Neural progenitor cell (in vitro differentiated cells): ENCODE data around the gene ALPK1. TPM values are rescaled to one million over a fixed set of nuclear protein-coding genes. Genes with fewer than 3 reads are reported as not detected.

Source experiments
- DNase-seq: peaks from one replicate; pipeline ENCODE4 v3.0.0-alpha.2; 2016; ENCODE audit warnings: low spot score
- H2AFZ ChIP-seq: fragments of 200-600 bp; sonication (generic); replicated peaks from 2 replicates; pipeline ENCODE4 v1.6.1; 2016; ENCODE audit warnings: antibody characterized with exemption
- H3F3A ChIP-seq: fragments of 200-600 bp; sonication (generic); 2 replicates; pipeline ENCODE4 v1.6.1; 2016; ENCODE audit warnings: antibody characterized with exemption, low read depth
- H3K27ac ChIP-seq: fragments of 200-600 bp; sonication (generic); 2 replicates; pipeline ENCODE4 v1.5.1; 2016; ENCODE audit warnings: mild to moderate bottlenecking
- H3K27me3 ChIP-seq: fragments of 200-600 bp; sonication (generic); 2 replicates; pipeline ENCODE4 v1.6.1; 2016; ENCODE audit warnings: mild to moderate bottlenecking, moderate library complexity
- H3K36me3 ChIP-seq: fragments of 200-600 bp; sonication (generic); 2 replicates; pipeline ENCODE4 v1.5.1; 2016
- H3K4me1 ChIP-seq: fragments of 200-600 bp; sonication (generic); 2 replicates; pipeline ENCODE4 v1.6.1; 2016; ENCODE audit warnings: mixed run types
- H3K4me2 ChIP-seq: fragments of 200-600 bp; sonication (generic); 2 replicates; pipeline ENCODE4 v1.6.1; 2016
- H3K4me3 ChIP-seq: fragments of 200-600 bp; sonication (generic); 2 replicates; pipeline ENCODE4 v1.5.1; 2016
- H3K79me2 ChIP-seq: fragments of 200-600 bp; sonication (generic); 2 replicates; pipeline ENCODE4 v1.6.1; 2016; ENCODE audit warnings: low read depth
- H3K9ac ChIP-seq: fragments of 200-600 bp; sonication (generic); 2 replicates; pipeline ENCODE4 v1.6.1; 2016
- H3K9me3 ChIP-seq: fragments of 200-600 bp; sonication (generic); 2 replicates; pipeline ENCODE4 v1.5.1; 2016; ENCODE audit warnings: low read depth
- H4K20me1 ChIP-seq: fragments of 200-600 bp; sonication (generic); 2 replicates; pipeline ENCODE4 v1.6.1; 2016; ENCODE audit warnings: low read depth
- H3K27ac Mint-ChIP-seq: 3 replicates; pipeline ENCODE4 v1.8.0; 2021; ENCODE audit warnings: mixed read lengths
- H3K27me3 Mint-ChIP-seq: 2 replicates; pipeline ENCODE4 v1.8.0; 2022; ENCODE audit warnings: low read depth, mild to moderate bottlenecking, inconsistent platforms, moderate library complexity, mixed read lengths; ENCODE audit not compliant: insufficient read depth
- H3K36me3 Mint-ChIP-seq: 3 replicates; pipeline ENCODE4 v1.8.0; 2021; ENCODE audit warnings: mixed read lengths
- H3K4me1 Mint-ChIP-seq: 3 replicates; pipeline ENCODE4 v1.8.0; 2021; ENCODE audit warnings: mixed read lengths
- H3K4me3 Mint-ChIP-seq: 3 replicates; pipeline ENCODE4 v1.8.0; 2021; ENCODE audit warnings: mild to moderate bottlenecking, moderate library complexity, mixed read lengths
- H3K9me3 Mint-ChIP-seq: 3 replicates; pipeline ENCODE4 v1.8.0; 2020; ENCODE audit warnings: mixed read lengths
- CTCF ChIP-seq: fragments of 200-600 bp; sonication (generic); IDR thresholded peaks from 2 replicates; pipeline ENCODE4 v1.5.1; 2017; ENCODE audit warnings: antibody characterized with exemption, mild to moderate bottlenecking
- EZH2 ChIP-seq: fragments of 200-600 bp; sonication (generic); IDR thresholded peaks from 2 replicates; pipeline ENCODE4 v1.6.1; 2017; ENCODE audit warnings: antibody characterized with exemption, mild to moderate bottlenecking, moderate library complexity
- EZH2phosphoT487 ChIP-seq: fragments of 200-600 bp; sonication (generic); IDR thresholded peaks from 2 replicates; pipeline ENCODE4 v1.6.1; 2017; ENCODE audit warnings: antibody characterized with exemption
- total RNA-seq: library from RNA; depleted of rRNA; stranded (reverse); fragments of >200 nt; gene quantifications from 2 replicates; pipeline ENCODE4 v1.2.3, GENCODE V29; 2015; ENCODE audit warnings: low replicate concordance

The ALPK1 gene
- total RNA-seq, 1 donor from 2014 or later, result 0.41 TPM

- Histone ChIP-seq H2AFZ (peak overlapping the region; percentile 35), H4K20me1 (no peaks in the 10 kb centered on the region), H3K4me3 (no peak overlapping the region), H3K79me2 (no peaks in the 10 kb centered on the region), H3K4me2 (peak overlapping the region; percentile 62), H3K9me3 (no peaks in the 10 kb centered on the region), H3K27me3 (peaks cover 22% of the 10 kb centered on the region), H3K4me1 (peaks cover 55% of the 10 kb centered on the region), H3K36me3 (no peaks in the 10 kb centered on the region), H3K27ac (no peak overlapping the region), H3F3A (peaks cover 63% of the 10 kb centered on the region), H3K9ac (no peak overlapping the region)
- Mint-ChIP-seq H3K27me3 (peaks cover 5% of the 10 kb centered on the region), H3K4me3 (peak overlapping the region; percentile 36), H3K9me3 (no peaks in the 10 kb centered on the region), H3K36me3 (no peaks in the 10 kb centered on the region), H3K27ac (peak overlapping the region; percentile 44), H3K4me1 (peaks cover 46% of the 10 kb centered on the region)
- peak; percentile 44 for DNase-seq
- TF ChIP-seq EZH2phosphoT487, result no peak
- no peak for TF ChIP-seq CTCF
Measured at GRCh38 chr4:112341033-112341432, 43.9 kb downstream of the ALPK1 start.

GRCh38 chr4:112343330-112344080 lies 46.3 kb downstream of the ALPK1 start:
- Histone ChIP-seq H2AFZ (peak overlapping the region; percentile 69), H3K4me2 (peak overlapping the region; percentile 78), H3K79me2 (no peaks in the 10 kb centered on the region), H3K9me3 (no peaks in the 10 kb centered on the region), H3K27ac (no peak overlapping the region), H3K27me3 (peaks cover 22% of the 10 kb centered on the region), H4K20me1 (no peaks in the 10 kb centered on the region), H3K4me3 (peak overlapping the region; percentile 36), H3K4me1 (peaks cover 78% of the 10 kb centered on the region), H3F3A (peaks cover 75% of the 10 kb centered on the region), H3K36me3 (no peaks in the 10 kb centered on the region), H3K9ac (no peak overlapping the region)
- H3K4me1 Mint-ChIP-seq, result peaks cover 65% of the 10 kb centered on the region
- H3K9me3 Mint-ChIP-seq, result no peaks in the 10 kb centered on the region
- H3K36me3 Mint-ChIP-seq, result no peaks in the 10 kb centered on the region
- H3K27ac Mint-ChIP-seq, result no peak overlapping the region
- TF ChIP-seq CTCF, result no peak
- TF ChIP-seq EZH2phosphoT487, result no peak
- TF ChIP-seq EZH2, result no peak
- H3K4me3 Mint-ChIP-seq, result peak overlapping the region; percentile 50
- peak; percentile 36 for DNase-seq
- H3K27me3 Mint-ChIP-seq, result peaks cover 8% of the 10 kb centered on the region

- H3K27ac Mint-ChIP-seq, result no peak overlapping the region
- DNase-seq, result peak; percentile 81
- H3F3A ChIP-seq, result peaks cover 38% of the 10 kb centered on the region
- H3K4me1 Mint-ChIP-seq, result peaks cover 34% of the 10 kb centered on the region
- H3K9ac ChIP-seq, result no peak overlapping the region
- H3K9me3 ChIP-seq, result no peaks in the 10 kb centered on the region
- no peaks in the 10 kb centered on the region for H3K36me3 ChIP-seq
- no peaks in the 10 kb centered on the region for H3K79me2 ChIP-seq
- TF ChIP-seq CTCF (peak; percentile 57), EZH2phosphoT487 (no peak)
- H3K27me3 ChIP-seq, result peaks cover 8% of the 10 kb centered on the region
- H2AFZ ChIP-seq, result no peak overlapping the region
- H3K27ac ChIP-seq, result no peak overlapping the region
- no peaks in the 10 kb centered on the region for H3K9me3 Mint-ChIP-seq
- peak overlapping the region; percentile 69 for H3K4me2 ChIP-seq
- H4K20me1 ChIP-seq, result no peaks in the 10 kb centered on the region
- no peaks in the 10 kb centered on the region for H3K36me3 Mint-ChIP-seq
- peak overlapping the region; percentile 49 for H3K4me3 Mint-ChIP-seq
- H3K4me1 ChIP-seq, result peaks cover 45% of the 10 kb centered on the region
- peaks cover 13% of the 10 kb centered on the region for H3K27me3 Mint-ChIP-seq
- no peak overlapping the region for H3K4me3 ChIP-seq
Measured at GRCh38 chr4:112348488-112349158, 51.5 kb downstream of the ALPK1 start.
